AG04449 (cell line): ENCODE data around the gene SP5.

ENCODE experiments used
- CTCF ChIA-PET: fragments of 350-600 bp; formaldehyde crosslinking; extraction: SDS; loops from one replicate; lab custom pipeline; 2021; ENCODE audit warnings: antibody characterized with exemption; lab: Yijun Ruan, JAX
- POLR2A ChIA-PET: fragments of 400-600, 350-600 bp; formaldehyde crosslinking; extraction: SDS; loops from one replicate; lab custom pipeline; 2020; ENCODE audit warnings: antibody characterized with exemption, inconsistent platforms; lab: Yijun Ruan, JAX
- DNase-seq: peaks from one replicate; pipeline ENCODE4 v3.0.0-alpha.2; 2010; ENCODE audit warnings: low read depth, low spot score
- H3K4me3 ChIP-seq: 2 replicates; pipeline ENCODE4 v1.5.1; 2011; ENCODE audit warnings: low read depth, mild to moderate bottlenecking, control low read depth, low read length
- CTCF ChIP-seq: IDR thresholded peaks from one replicate; pipeline ENCODE4 v1.5.1; 2011; ENCODE audit warnings: mild to moderate bottlenecking, moderate library complexity, low read length, control low read depth, inconsistent platforms; ENCODE audit not compliant: insufficient read depth; ENCODE audit errors: missing control alignments

Gene SP5

DNA sequence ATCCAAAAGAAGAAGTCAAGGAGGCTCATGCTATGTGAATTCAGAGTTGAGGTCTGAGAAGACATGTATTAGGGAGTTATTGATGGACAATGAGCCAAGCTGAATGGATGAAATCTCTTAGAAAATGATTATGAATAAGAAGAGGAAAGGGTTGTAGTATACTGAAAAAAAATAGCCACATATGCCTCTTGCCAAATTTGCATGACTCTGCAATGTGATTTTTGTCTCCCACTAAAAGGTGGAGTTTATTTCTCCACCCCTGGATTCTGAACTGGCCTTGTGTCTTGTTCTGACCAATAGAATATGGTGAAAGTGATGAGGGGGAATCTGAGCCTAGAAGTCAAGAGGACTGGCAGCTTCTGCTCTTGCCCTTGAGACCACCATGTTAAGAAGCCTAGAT, 46.4 kb downstream of the SP5 start:
- no peak for TF ChIP-seq CTCF
- POLR2A ChIA-PET: no interaction called here
- no peak for DNase-seq
- H3K4me3 ChIP-seq: no peak overlapping the region
- CTCF ChIA-PET: no interaction called here

DNA sequence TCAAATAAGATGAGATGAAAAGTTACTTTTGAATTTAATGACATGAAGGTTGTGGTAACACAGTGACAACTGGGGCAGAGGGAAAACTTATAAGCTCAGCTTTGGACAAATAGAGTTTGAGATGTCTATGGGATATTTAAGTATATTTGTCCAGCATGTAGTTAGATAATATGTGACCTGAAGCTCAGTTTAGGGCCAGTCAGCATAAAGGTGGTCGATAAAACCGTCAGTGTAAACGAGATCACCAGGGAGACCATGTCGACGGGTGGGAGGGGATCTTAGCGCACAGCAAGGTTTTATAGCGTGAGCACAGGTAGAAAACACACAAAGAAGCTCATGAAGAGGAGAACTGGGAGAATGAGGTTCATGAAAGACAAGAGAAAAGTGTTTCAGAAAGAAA, 47.6 kb downstream of the SP5 start:
- ChIA-PET POLR2A (no interaction called here), CTCF (interaction anchor here (0.9 kb wide), 1 partner anchor 354 kb away, joined by 3 read pairs; no protein-coding TSS in a partner anchor)
- H3K4me3 ChIP-seq: no peak overlapping the region
- no peak for TF ChIP-seq CTCF
- no peak for DNase-seq

GRCh38 chr2:170763232-170763631, 48.1 kb downstream of the SP5 start:
- ChIA-PET CTCF (interaction anchor here (0.9 kb wide), 1 partner anchor 354 kb away, joined by 3 read pairs; no protein-coding TSS in a partner anchor), POLR2A (no interaction called here)
- no peak for TF ChIP-seq CTCF
- no peak for DNase-seq
- no peak overlapping the region for H3K4me3 ChIP-seq

- H3K4me3 ChIP-seq: no peak overlapping the region
- no peak for TF ChIP-seq CTCF
- POLR2A ChIA-PET: no interaction called here
- DNase-seq: no peak
- CTCF ChIA-PET: no interaction called here
These were observed 49.7 kb downstream of the SP5 start for GRCh38 chr2:170764880-170765261.

DNA sequence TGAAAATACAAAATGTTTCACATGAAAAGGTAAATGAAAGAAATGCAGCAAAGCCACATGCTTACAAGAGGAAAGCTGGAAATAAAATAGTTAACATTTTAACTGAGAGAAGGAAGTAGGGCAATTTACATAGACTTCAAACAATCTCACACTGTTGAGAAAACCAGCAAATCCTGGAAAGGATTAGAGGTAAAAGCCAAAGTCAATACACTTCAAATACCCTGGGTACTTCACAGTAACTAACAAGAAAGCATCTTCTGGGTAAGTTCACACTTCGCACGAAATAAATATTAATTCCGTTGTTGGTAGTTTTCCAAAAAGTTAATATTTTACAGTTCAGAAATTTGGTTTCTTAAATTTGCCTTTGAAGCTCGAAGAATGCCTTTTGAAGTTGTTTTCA, 51.6 kb downstream of the SP5 start:
- DNase-seq: no peak
- TF ChIP-seq CTCF: no peak
- ChIA-PET CTCF (no interaction called here), POLR2A (no interaction called here)
- no peak overlapping the region for H3K4me3 ChIP-seq
